ENCODE data around the gene ASIC4.

- TF ChIP-seq CTCF (conservative IDR thresholded peaks at IDR 0.05; ENCODE audit: low read length) (no peak), EZH2phosphoT487 (IDR thresholded peaks at IDR 0.05; ENCODE audit: borderline replicate concordance, low read depth, low read length) (no peak)
These were observed 58.9 kb downstream of the ASIC4 start for GRCh38 chr2:219573166-219573565.

Data from OCI-LY7 (cell line).